NCI-H1930 (cell line): ENCODE data around the gene HID1.
"Not testable (repeated sequence)": the region's sequence is repeated elsewhere in the genome, so short reads cannot be mapped to it uniquely, and the experiment has no call there.

Experiments
- DNase-seq, 2 experiments: peaks; one replicate each; lab custom pipeline; 2025; lab: John Stamatoyannopoulos, UW

HID1 gene, protein sequence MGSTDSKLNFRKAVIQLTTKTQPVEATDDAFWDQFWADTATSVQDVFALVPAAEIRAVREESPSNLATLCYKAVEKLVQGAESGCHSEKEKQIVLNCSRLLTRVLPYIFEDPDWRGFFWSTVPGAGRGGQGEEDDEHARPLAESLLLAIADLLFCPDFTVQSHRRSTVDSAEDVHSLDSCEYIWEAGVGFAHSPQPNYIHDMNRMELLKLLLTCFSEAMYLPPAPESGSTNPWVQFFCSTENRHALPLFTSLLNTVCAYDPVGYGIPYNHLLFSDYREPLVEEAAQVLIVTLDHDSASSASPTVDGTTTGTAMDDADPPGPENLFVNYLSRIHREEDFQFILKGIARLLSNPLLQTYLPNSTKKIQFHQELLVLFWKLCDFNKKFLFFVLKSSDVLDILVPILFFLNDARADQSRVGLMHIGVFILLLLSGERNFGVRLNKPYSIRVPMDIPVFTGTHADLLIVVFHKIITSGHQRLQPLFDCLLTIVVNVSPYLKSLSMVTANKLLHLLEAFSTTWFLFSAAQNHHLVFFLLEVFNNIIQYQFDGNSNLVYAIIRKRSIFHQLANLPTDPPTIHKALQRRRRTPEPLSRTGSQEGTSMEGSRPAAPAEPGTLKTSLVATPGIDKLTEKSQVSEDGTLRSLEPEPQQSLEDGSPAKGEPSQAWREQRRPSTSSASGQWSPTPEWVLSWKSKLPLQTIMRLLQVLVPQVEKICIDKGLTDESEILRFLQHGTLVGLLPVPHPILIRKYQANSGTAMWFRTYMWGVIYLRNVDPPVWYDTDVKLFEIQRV

DNA sequence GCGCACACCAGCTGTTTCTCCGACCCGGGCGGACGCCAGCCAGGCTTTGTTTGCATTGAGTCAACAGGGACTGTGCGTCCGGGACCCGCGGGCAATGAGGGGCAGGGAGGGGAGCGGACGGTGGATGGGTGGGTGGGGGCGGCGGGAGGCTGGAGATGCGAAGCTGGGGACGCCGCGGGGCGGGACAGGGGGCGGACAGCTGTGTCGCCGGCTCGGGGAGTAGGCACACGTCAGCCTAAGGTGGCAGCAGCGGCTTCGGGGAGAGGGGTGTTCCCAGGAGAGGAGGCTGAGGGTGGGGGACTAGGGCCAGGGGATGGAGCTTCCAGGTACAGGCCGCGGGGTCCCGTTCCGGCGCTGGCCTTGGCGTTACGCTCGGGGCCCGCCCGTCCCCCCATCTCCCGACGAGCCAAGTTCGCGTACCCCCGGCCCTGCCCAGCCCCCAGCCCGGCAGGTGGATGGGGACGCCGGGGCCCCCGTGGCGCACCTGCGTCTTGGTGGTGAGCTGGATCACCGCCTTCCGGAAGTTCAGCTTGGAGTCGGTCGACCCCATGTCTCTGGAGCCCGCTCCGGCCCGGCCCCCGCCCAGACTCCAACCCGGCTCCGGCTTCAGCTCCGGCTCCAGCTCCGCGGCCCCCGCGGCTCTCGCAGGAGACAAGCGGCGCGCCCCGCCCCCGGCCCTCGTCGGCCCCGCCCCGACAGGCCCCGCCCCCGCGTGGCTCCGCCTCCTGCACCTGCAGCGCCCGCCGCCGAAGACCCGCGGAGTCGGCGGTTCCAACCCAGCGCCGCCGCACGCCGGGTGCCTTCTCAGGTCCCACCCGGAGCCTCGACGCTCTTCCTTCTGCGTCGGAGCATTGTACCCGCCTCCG lies at the start of gene HID1:
Gene HID1 (minus strand): TSS at position 653 of the 866 bp plus-strand sequence. CDS start 103 bp downstream, at position 550.
- peak; percentile 57 to 73 for DNase-seq

DNA sequence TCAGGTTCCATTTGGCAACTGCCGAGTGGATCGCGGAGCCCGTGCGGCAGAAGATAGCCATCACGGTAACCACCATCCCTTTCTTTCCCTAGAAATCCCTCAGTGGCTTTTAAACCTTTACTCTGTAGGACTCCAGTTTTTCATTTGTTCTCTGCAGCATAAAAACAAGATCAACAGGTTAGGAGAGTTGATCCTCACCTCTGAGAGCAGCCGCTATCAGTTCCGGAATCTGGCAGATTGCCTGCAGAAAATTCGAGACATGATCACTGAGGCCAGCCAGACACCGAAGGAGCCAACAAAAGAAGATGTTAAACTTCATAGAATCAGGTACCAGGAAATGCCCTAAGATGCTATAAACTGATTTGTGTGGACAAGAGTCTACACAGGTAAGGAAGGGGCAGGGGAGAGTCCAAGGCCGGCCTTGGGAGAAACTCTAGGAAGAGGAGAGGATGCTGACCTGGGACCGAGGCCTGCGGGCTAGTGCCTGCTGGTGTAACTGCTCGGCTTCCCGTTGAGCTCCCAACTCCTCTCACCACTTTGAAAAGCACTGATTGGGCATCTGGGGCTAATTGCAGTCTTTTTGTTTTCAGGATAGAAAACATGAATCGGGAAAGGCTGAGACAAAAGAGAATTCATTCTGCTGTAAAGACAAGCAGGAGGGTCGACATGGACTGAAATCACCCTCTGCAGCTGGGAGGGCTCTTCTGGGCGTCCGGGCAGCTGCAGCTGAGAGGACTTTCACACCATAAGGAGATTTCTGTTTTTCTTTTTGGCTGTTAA lies 48.0 kb upstream of the HID1 start:
- no peak for DNase-seq

GRCh38 chr17:75019710-75020109 lies 47.2 kb upstream of the HID1 start:
- DNase-seq, result no peak

GRCh38 chr17:75019146-75019545 lies 46.6 kb upstream of the HID1 start:
- no peak for DNase-seq

DNA sequence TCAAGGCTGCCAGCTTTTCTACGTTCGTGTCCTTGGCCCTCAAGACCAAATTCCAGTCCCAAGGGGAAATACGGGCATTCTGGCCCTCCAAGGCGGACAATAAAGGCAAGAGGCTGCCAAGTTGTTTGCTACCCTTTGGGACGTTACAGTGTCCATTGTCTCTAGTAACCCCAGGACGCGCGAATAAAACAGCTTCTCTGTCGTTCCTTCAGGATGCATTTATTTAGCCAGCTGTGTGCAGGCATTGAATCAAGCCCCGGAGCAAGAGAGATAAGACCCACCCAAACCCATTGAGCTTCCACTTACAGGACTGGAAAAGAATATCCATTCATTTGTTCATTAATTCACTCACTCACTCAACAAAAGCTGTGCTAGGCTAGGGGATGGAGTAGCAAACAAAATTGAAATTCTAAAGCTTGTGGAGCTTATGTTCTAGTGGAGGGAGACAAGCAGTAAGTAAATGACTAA lies 40.6 kb upstream of the HID1 start:
- no peak for DNase-seq

GRCh38 chr17:75012346-75013091 lies 40.0 kb upstream of the HID1 start, which contains the start of gene MRPL58:
MRPL58 (plus strand) TSS chr17:75012670; CDS start chr17:75012687, 17 bp downstream.
- peak; percentile 85 to 86 for DNase-seq

DNA sequence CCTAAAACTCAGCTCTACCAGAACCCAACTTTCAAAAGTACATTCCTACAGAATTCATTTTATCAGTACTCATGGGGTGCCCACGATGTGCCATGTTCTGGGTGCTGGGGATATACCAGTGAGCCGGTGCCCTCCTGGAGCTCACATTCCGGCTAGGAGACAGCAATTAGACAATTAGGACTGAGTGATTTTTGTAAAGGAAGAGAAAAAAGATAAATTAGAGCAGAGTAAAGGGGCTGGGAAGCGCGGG lies 39.5 kb upstream of the HID1 start:
- DNase-seq, result peak in 1 of 2 experiments; percentile 47

DNA sequence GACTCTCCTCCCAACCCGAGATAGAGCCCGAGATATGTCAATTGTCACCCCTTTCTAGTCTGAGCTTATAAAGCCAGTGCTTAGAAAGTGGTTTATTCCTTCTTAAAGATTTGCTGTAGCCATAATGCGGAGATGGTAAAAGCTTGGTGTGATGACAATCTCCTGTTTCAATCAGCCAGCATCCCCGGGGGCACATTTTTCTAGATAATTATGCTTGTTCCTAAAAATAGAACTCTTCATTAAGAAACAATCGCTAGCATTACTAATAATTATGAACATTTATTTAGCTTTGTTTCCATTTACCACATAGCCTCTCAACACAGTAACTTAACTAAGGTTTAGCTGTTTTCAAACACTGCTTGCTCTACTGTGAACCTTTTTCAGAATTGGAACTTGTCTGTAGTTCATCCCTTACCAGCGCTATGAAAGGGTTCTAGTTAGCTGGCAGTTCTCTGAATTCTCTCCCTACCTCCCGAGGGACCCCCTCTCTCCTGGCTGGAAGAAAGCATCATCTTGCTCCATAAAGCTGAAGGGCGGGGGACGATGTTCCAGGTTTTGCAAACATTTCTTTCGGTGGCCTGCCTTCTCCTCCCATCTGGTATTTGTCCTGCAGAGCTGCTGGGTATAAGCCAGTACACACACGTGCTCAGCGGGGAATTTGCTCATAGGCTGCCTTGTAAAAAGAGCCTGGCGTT lies 39.0 kb upstream of the HID1 start:
- peak in 1 of 2 experiments; percentile 23 for DNase-seq

DNA sequence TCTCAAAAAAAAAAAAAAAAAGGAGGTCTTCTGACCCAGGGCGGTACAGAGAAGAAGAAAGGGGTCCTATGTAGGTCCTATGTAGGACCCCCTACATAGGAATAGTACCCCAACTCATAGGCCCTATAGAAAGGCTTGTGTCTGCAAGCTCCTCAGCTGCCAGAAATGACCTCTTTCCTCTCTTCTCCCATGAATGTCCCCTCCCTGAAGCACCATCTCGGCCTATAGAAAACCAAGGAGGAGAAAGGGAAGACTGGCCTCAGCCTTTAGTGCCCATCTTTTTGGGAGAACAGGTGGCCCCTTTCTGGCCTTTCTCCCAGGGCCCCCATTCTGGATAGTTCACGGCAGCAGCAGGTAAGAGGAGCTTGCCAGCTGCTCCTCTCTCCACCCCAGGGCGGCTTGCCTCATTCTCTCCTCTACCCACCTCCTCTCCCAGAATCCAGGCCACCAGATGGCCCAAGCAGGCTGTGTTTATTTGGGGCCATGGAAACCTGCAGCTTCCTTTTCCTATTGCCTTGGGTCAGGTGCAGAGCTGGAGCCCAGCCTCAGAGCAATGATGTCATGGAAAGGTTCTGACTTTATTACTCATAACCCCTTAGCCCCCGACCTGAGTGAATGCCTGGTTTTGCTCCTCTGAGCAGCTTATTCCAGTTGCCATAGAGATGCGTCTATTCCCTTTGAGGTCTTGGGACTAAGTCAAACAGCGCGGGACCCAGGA lies 38.3 kb upstream of the HID1 start:
- peak in 1 of 2 experiments; percentile 46 for DNase-seq

GRCh38 chr17:75009139-75009724 lies 36.7 kb upstream of the HID1 start:
- no peak for DNase-seq

GRCh38 chr17:75008373-75008772 lies 35.8 kb upstream of the HID1 start:
- no peak for DNase-seq

DNA sequence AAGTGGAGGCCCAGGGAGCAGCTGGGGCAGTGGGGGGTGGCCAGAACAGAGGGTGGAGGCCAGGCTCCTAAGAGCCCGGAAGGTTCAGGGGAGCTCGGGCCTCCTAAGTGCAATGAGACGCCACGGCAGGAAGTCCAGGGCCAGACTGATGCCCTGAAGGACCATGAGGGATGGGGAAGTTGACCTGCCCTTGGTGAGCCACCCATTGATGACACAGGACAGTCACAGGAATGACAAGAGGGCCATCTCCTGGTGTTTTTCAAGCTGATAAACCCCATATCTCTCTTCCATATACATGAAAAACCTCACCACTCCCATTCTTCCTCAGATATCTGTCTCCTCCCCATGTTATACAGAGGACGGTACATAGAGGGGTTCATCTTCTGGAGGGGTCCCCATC lies 34.1 kb upstream of the HID1 start:
- DNase-seq, result no peak

DNA sequence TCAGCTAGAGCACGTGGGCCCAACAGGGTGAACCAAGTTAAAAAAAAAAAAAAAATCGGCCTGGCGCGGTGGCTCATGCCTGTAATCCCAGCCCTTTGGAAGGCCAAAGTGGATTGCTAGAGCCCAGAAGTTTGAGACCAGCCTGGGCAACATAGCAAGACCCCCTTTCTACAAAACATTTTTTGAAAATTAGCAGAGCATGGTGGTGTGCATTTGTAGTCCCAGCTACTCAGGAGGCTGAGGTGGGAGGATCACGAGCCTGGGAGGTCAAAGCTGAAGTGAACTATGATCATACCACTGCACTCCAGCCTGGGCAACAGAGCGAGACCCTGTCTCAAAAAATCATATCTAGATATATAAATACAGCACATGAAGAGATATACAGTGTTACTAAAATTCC lies 33.5 kb upstream of the HID1 start:
- DNase-seq, result not testable (repeated sequence)

GRCh38 chr17:75005291-75005690 lies 32.7 kb upstream of the HID1 start:
- DNase-seq, result no peak

DNA sequence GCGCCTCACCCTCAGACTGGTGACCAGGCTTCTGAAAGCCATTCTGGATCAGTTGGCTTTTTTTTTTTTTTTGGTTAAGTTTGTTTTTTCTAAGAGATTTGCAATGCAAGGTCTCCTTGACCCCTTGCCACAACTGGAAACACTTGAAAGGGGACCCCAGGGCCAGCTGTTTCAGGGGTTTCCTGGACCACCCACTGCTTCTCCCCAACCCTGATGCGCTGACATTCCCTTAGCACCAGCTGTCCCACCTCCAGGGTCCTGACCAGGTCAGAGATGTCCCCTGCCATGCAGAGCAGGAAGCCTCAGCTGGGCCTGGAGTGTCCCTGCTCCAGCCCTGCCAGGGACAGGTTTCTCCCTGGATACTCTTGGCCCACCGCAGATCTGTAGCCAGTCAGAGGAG lies 31.8 kb upstream of the HID1 start:
- DNase-seq, result no peak

DNA sequence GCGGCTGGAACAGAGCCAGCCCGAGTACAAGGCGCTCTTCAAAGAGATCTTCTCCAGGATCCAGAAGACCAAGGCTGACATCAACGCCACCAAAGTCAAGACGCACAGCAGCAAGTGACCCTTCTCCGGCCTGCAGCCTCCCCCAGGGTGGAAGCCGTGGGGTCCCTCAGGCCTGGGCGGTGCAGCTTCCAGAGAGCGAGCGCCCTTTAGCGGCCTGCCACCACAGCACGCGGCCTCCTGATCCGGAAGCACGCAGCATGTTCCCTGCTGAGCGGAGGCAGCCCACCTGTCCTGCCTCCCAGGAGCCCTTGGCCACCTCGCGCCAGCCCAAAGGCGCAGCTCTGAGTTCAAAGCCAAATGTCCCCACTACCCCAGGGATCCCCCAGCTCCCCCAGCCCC lies 31.4 kb upstream of the HID1 start:
- DNase-seq, result no peak

DNA sequence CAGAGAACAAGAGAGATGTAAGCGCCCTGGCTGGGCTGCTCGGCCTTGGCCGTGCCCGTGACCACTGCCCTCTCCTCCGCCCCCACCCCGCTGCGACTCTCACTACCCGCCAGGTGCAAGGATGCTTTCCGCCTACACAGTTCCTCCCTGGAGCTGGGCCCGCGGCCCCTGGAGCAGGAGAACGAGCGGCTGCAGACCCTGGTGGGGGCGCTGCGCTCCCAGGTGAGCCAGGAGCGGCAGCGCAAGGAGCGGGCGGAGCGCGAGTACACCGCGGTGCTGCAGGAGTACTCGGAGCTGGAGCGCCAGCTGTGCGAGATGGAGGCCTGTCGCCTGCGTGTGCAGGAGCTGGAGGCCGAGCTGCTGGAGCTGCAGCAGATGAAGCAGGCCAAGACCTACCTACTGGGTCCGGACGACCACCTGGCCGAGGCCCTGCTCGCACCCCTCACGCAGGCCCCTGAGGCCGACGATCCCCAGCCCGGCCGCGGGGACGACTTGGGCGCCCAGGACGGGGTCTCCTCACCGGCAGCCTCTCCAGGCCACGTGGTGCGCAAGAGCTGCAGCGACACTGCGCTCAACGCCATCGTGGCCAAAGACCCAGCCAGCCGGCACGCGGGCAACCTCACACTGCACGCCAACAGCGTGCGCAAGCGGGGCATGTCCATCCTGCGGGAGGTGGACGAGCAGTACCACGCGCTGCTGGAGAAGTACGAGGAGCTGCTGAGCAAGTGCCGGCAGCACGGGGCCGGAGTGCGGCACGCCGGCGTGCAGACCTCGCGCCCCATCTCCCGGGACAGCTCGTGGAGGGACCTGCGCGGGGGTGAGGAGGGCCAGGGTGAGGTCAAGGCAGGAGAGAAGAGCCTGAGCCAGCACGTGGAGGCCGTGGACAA lies 30.8 kb upstream of the HID1 start:
- DNase-seq, result no peak
